Astrocyte of the spinal cord (primary cell): ENCODE measurements around the gene SEZ6L.
A peak's percentile ranks its signal among the peaks of the same experiment; 100 is the strongest.

ENCODE experiments used
- DNase-seq: peaks from one replicate; pipeline ENCODE4 v3.0.0; 2011; ENCODE audit warnings: low read depth, low spot score
- H3K4me3 ChIP-seq: 2 replicates; pipeline ENCODE4 v1.5.1; 2011; ENCODE audit warnings: low read depth, mild to moderate bottlenecking, low read length, moderate library complexity
- in situ Hi-C: cut with HindIII; loops from 2 replicates; pipeline ENCODE4 v1.10.0; 2017; ENCODE audit warnings: low sequenced_read_pairs
- TF ChIP-seq, protein P1 (sequence below): IDR thresholded peaks from 2 replicates; pipeline ENCODE4 v1.5.1; 2012; ENCODE audit warnings: low read depth, mild to moderate bottlenecking, low read length, inconsistent platforms

SEZ6L gene

DNA sequence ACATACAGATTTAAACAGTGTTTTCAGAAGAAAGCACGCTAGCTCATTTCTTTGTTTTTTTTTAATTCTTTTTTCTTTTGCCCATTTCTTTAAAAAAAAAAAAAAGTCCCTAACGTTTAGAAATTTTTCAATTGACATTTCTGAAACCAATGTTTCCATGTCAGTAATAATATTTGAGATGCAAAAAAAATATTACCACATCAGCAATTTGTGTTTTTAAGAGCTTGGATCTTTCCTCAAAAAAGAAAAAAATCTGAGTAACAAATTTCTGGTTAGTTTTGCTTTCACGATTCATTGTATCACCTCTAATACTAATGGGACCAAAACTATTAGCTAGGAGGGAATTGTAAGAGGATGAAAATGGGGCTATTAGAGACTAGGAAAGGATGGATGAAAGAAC, 219.9 kb downstream of the SEZ6L start:
- no peak for DNase-seq
- TF ChIP-seq, protein P1, sequence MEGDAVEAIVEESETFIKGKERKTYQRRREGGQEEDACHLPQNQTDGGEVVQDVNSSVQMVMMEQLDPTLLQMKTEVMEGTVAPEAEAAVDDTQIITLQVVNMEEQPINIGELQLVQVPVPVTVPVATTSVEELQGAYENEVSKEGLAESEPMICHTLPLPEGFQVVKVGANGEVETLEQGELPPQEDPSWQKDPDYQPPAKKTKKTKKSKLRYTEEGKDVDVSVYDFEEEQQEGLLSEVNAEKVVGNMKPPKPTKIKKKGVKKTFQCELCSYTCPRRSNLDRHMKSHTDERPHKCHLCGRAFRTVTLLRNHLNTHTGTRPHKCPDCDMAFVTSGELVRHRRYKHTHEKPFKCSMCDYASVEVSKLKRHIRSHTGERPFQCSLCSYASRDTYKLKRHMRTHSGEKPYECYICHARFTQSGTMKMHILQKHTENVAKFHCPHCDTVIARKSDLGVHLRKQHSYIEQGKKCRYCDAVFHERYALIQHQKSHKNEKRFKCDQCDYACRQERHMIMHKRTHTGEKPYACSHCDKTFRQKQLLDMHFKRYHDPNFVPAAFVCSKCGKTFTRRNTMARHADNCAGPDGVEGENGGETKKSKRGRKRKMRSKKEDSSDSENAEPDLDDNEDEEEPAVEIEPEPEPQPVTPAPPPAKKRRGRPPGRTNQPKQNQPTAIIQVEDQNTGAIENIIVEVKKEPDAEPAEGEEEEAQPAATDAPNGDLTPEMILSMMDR: no peak
- in situ Hi-C loops: no loop called here
- no peak overlapping the region for H3K4me3 ChIP-seq

DNA sequence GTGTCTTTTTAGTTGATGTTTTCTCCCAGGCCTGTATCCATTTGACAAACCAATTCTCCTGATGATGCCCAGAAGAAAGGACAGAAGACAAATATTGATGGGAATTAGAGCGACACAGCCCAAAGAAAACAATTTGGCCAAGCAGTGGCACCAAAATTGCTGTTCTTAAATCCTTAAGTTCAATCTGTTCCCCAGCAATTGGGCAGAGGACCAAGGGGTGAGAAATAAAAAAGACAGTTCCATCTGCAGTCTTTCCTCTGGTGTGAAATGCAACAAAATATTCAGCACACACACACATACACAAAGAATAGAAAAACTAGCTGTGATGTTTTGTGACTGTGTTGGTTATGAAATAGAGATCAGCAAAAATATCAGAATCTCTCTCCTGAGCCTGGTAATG, 221.8 kb downstream of the SEZ6L start:
- in situ Hi-C loops: no loop called here
- DNase-seq: no peak
- TF ChIP-seq, protein P1: no peak
- H3K4me3 ChIP-seq: no peak overlapping the region

DNA sequence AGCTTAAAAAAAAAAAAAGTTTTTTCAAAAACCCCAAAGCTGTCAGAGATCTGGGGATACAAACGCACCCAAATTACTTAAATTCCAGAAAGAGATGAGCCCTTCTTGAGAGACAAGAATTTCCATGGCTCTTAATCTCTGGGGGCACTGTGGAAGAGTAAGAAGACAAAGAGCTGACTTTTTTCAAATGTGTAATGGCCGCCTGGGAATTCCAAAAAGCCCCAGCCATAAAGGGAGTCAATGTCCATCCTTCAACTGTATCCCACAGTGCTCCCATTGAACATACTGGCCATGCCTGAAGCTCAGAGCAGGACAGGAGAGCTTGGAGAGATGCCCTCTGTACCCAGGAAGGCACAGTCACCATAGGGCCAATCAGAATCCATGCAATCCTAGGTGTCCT, 222.4 kb downstream of the SEZ6L start:
- in situ Hi-C loops: no loop called here
- no peak overlapping the region for H3K4me3 ChIP-seq
- no peak for DNase-seq
- TF ChIP-seq, protein P1: no peak

DNA sequence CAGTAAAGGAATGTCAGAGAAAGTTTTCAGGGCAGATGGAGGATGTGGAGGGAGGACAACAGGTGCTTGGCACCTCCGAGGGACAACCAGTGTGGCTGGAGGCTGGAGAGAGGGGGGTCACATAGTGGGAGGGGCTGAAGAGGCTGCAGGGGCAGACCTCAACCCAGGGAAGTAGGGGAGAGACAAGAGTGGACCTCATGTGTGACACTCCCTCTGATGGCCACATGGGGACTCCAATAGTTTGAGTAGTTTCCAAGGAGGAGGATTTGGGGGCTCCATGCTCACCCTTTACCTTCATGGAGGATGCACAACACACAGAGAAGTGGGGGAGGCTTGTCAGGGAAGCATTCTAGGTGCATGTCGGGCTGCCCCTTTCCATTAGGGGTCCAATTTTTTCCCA, 224.7 kb downstream of the SEZ6L start:
- H3K4me3 ChIP-seq: no peak overlapping the region
- TF ChIP-seq, protein P1: no peak
- in situ Hi-C loops: no loop called here
- no peak for DNase-seq

DNA sequence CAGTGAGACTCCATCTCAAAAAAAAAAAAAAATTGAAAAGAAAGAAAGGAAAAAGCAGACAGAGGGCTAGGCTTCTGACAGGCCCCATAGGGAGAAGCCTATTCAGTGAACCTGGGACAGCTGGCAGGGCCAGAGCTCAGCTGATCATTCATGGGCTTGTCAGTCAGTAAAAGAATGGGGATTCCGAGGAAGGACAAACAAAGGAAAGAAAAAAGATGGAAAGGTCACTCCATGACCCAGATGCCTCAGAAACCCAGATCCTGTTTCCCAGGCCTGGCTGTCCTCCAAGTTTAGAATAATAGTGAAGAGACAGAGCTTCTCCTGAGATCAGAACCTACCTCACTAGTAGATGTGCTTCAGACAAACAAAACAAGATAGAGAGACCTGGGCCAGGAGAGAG, 225.5 kb downstream of the SEZ6L start:
- in situ Hi-C loops: no loop called here
- no peak overlapping the region for H3K4me3 ChIP-seq
- no peak for DNase-seq
- TF ChIP-seq, protein P1: no peak

DNA sequence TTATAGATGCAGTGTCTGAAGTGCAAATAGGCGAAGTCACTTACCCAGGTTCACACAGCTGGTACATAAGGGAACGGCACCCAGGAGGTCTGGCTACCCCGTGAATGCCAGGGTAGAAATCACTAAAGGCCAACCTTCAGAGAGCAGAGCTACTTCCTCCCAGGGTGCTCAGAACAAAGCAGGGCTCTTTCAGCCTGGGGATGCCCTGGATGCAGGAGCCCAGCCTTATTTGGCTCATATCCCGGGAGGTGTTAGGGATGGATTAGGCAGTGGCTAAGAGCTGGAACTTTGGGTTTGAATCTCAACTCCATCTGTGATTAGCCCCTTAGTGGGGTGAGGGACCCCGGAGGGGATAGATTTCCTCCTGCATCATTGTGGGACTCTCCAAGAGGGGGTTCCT, 226.7 kb downstream of the SEZ6L start:
- in situ Hi-C loops: no loop called here
- TF ChIP-seq, protein P1: no peak
- no peak overlapping the region for H3K4me3 ChIP-seq
- DNase-seq: no peak

DNA sequence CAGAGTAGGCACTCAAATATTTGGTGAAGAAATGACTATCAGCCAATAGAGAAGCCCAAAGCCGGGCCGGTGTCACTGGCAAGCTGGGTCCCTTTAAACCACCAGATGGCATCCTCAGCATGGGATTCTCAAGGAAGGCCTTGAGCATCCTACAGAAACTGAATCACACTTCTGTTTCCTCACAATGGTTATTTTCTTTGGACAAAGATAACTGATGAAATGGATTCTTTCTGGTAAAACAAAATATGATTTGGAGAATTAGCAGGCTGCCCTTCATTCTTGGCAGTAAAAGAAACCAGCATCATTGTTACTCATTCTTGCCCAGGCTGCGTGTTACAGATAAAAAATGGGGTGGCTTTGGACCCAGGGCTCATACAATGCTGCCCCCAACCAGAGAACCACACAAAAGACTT, 229.5 kb downstream of the SEZ6L start:
- H3K4me3 ChIP-seq: no peak overlapping the region
- TF ChIP-seq, protein P1: peak; percentile 85
- peak; percentile 75 for DNase-seq
- in situ Hi-C loops: no loop called here
